ENCODE measurements around the gene EVC2. TPM values are rescaled to one million over a fixed set of nuclear protein-coding genes. Genes with fewer than 3 reads are reported as not detected.

The EVC2 gene
- total RNA-seq, 1 experiment from 2014 or later, result 6.0 TPM

DNA sequence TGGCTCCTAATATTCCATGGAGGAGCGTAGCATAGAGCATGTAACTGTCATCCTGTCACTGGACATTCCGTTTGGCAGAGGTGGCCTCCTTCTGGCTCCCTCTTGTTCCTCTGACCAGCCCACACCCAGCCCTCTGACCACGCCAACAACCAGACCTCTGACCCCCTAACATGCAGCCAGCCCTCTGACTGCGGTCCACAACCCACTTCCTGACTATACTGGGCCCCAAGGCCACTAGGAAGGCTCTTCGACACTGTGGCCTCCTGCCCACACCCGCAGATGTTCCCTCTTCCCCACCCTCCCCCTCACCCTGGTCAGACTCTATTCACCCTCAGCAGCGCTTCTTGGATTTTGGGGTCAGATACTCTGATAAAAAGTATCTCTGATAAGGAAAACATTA, 141.4 kb downstream of the EVC2 start:
- no peak for DNase-seq (ENCODE audit: low spot score)
- POLR2A ChIA-PET (ENCODE audit: low non-redundant PET), result no interaction called here
- TF ChIP-seq CTCF (conservative IDR thresholded peaks at IDR 0.05; ENCODE audit: low read depth, low read length), result no peak
- no TSS peak for BruUV-seq (replicated peaks)
- intact Hi-C loops (cut with micrococcal nuclease; ENCODE audit: unreplicated experiment), result no loop called here
- no peaks in the 10 kb centered on the region for H3K9me3 ChIP-seq (ENCODE audit: low read depth, low read length, poor library complexity, severe bottlenecking)
- CTCF ChIA-PET, result no interaction called here
- H3K36me3 ChIP-seq (ENCODE audit: insufficient read depth, low read length, poor library complexity, severe bottlenecking), result no peaks in the 10 kb centered on the region
- H3K27me3 ChIP-seq (replicated peaks; ENCODE audit: insufficient read depth, low read depth, low read length, poor library complexity), result no peaks in the 10 kb centered on the region
- no peaks in the 10 kb centered on the region for H3K4me1 ChIP-seq (ENCODE audit: insufficient read depth, low read length, poor library complexity, severe bottlenecking)
- H3K27ac ChIP-seq (ENCODE audit: low read depth, low read length, poor library complexity, severe bottlenecking), result no peak overlapping the region
- H3K4me3 ChIP-seq (ENCODE audit: low read depth, low read length, poor library complexity, severe bottlenecking), result no peak overlapping the region

DNA sequence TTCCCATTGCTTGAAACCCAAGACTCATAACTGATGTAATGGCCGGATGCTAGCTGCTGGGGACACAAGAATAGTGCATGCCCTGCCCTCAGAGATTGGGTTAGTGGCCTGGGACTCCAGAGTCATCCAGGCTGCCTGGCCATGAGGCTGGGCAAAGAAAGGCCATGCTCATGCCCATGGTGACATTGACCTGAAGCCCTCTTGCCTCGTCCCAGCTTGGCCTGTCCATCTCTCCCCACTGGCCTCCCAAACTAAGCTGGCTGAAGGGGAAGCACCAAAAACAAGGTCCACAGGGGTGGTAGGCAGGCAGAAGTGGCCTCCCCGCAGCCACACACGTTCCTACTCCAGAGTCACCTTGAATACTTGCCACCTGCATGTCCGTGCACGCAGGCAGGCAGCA, 141.8 kb downstream of the EVC2 start:
- intact Hi-C loops (cut with micrococcal nuclease; ENCODE audit: unreplicated experiment), result no loop called here
- Histone ChIP-seq H3K36me3 (ENCODE audit: insufficient read depth, low read length, poor library complexity, severe bottlenecking) (no peaks in the 10 kb centered on the region), H3K27me3 (replicated peaks; ENCODE audit: insufficient read depth, low read depth, low read length, poor library complexity) (no peaks in the 10 kb centered on the region), H3K4me3 (ENCODE audit: low read depth, low read length, poor library complexity, severe bottlenecking) (no peak overlapping the region), H3K4me1 (ENCODE audit: insufficient read depth, low read length, poor library complexity, severe bottlenecking) (no peaks in the 10 kb centered on the region), H3K9me3 (ENCODE audit: low read depth, low read length, poor library complexity, severe bottlenecking) (no peaks in the 10 kb centered on the region), H3K27ac (ENCODE audit: low read depth, low read length, poor library complexity, severe bottlenecking) (no peak overlapping the region)
- POLR2A ChIA-PET (ENCODE audit: low non-redundant PET), result no interaction called here
- BruUV-seq (replicated peaks), result no TSS peak
- no peak for DNase-seq (ENCODE audit: low spot score)
- TF ChIP-seq EZH2 (IDR thresholded peaks at IDR 0.05; ENCODE audit: borderline replicate concordance, low read depth, low read length, poor library complexity, severe bottlenecking) (no peak), CTCF (conservative IDR thresholded peaks at IDR 0.05; ENCODE audit: low read depth, low read length) (no peak)
- CTCF ChIA-PET, result no interaction called here

DNA sequence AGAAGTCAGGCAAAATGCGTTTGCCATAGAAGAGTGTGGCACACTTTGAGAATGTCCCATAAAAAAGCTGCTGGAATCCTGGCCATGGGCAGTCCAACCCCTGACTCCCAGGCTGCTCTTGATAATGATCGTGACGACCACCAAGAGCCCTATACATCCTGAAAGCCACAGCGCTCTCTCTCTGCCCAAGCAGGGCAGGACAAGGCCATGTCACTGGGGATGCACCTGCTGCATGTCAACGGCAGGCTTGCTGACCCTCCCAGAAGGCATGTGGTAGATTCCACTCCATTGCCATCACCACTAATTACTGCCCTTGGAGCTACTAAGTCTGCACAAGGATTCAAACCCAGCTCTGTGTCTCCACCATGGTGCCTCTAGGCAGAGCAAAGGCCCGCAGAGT, 144.5 kb downstream of the EVC2 start:
- Histone ChIP-seq H3K27me3 (replicated peaks; ENCODE audit: insufficient read depth, low read depth, low read length, poor library complexity) (no peaks in the 10 kb centered on the region), H3K36me3 (ENCODE audit: insufficient read depth, low read length, poor library complexity, severe bottlenecking) (no peaks in the 10 kb centered on the region), H3K4me1 (ENCODE audit: insufficient read depth, low read length, poor library complexity, severe bottlenecking) (no peaks in the 10 kb centered on the region), H3K9me3 (ENCODE audit: low read depth, low read length, poor library complexity, severe bottlenecking) (no peaks in the 10 kb centered on the region), H3K27ac (ENCODE audit: low read depth, low read length, poor library complexity, severe bottlenecking) (no peak overlapping the region), H3K4me3 (ENCODE audit: low read depth, low read length, poor library complexity, severe bottlenecking) (no peak overlapping the region)
- intact Hi-C loops (cut with micrococcal nuclease; ENCODE audit: unreplicated experiment), result no loop called here
- POLR2A ChIA-PET (ENCODE audit: low non-redundant PET), result no interaction called here
- no TSS peak for BruUV-seq (replicated peaks)
- DNase-seq (ENCODE audit: low spot score), result no peak
- TF ChIP-seq EZH2 (IDR thresholded peaks at IDR 0.05; ENCODE audit: borderline replicate concordance, low read depth, low read length, poor library complexity, severe bottlenecking) (no peak), CTCF (conservative IDR thresholded peaks at IDR 0.05; ENCODE audit: low read depth, low read length) (no peak)
- CTCF ChIA-PET, result no interaction called here
